ENCODE measurements around the gene AHSA1.
"Not testable (repeated sequence)": the region's sequence is repeated elsewhere in the genome, so short reads cannot be mapped to it uniquely, and the experiment has no call there.

Gene AHSA1

DNA sequence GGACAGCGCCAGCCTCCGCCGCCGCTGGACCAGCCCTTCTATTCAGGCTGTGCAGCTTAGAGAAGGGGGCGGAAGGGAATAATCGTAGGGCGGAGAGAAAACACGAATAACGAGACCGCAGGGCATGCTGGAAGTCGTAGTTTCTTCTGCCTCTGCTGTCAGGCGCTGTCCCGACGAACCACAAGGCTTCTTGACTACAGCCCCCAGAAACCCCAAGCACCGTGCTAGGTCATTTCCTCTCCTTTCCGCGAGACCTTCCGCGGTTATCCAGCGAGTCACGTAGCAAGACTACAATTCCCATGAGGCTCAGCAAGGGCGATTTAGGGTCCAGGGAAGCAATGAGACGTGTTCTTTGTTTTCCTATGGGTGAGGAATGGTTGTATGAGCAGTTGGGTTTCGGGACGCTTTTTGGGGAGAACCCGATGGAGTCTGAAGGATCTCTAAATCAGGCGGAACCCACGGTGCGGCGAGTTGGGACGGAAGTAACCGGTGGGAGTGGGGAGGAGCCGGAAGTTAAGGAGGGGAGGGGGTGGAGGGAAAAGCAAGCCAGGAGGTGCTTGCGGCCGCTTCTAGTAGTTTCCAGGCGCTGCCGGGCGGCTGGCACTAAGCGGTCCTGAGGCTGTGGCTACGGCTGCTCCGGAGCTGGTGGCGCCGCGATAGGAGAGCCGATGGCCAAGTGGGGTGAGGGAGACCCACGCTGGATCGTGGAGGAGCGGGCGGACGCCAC lies at the start of gene AHSA1, which contains the start of gene VIPAS39:
AHSA1 (plus strand) TSS at position 572 of the 727 bp plus-strand sequence; CDS start at position 669, 97 bp downstream.
VIPAS39 (minus strand) TSS at position 80 of the 727 bp plus-strand sequence. CDS start 3,499 bp downstream, outside the sequence.
- peak; percentile 83 for DNase-seq

DNA sequence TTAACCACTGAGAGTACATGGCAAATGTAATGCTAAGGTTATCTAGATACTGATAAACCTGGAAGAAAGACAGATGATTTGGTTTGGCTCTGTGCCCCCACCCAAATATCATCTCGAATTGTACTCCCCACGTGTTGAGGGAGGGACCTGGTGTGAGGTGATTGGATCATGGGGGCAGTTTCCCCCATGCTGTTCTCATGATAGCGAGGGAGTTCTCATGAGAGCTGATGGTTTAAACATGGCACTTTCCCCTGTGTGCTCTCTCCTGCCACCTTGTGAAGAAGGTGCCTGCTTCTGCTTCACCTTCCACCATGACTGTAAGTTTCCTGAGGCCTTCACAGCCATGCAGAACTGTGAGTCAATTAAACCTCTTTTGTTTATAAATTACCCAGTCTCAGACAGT lies 48.8 kb upstream of the AHSA1 start:
- DNase-seq = no peak

DNA sequence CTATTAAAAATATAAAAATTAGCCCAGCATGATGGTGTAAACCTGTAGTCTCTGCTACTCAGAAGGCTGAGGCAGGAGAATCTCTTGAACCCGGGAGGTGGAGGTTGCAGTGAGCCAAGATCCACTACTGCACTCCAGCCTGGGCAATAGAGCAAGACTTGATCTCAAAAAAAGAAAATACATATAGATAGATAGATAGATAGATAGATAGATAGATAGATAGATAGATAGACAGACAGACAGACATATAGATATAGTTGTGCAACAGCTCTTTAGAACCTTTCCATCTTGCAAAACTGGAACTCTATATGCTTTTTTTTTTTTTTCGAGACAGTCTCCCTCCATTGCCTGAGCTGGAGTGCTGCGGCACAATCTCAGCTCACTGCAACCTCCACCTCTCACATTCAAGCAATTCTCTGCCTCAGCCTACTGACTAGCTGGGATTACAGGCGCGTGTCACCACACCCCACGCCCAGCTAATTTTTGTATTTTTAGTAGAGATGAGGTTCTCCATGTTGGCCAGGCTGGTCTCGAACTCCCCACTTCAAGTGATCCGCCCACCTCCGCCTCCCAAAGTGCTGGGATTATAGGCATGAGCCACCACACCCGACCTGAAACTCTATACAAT lies 42.4 kb upstream of the AHSA1 start:
- not testable (repeated sequence) for DNase-seq

- not testable (repeated sequence) for DNase-seq
Measured at GRCh38 chr14:77416098-77416497, 41.8 kb upstream of the AHSA1 start.

- no peak for DNase-seq
Measured at GRCh38 chr14:77416836-77417235, 41.1 kb upstream of the AHSA1 start.

- DNase-seq = no peak
Measured at GRCh38 chr14:77421201-77421600, 36.7 kb upstream of the AHSA1 start.

DNA sequence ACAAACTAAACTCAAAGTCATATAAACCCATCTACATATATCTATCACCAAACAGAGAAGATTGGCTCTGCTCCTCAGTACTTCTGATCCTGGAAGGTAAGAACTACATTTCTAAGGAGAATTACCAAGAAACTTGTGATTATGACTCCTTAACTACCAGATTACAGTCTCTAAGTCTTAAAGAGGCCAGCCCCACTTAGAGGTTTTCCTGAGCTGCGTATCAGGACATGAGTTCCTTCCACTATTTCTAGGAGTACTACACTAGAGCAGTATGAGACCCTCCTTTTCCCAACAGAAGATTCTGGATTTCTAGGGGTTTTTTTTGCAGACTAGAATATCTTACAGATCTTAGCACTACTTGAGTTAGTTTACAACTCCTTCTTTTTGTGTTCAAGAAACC lies 34.5 kb upstream of the AHSA1 start, which contains the start of gene NOXRED1:
NOXRED1 (minus strand) TSS at position 101 of the 400 bp plus-strand sequence. CDS start 634 bp downstream, outside the sequence.
- DNase-seq = no peak

DNA sequence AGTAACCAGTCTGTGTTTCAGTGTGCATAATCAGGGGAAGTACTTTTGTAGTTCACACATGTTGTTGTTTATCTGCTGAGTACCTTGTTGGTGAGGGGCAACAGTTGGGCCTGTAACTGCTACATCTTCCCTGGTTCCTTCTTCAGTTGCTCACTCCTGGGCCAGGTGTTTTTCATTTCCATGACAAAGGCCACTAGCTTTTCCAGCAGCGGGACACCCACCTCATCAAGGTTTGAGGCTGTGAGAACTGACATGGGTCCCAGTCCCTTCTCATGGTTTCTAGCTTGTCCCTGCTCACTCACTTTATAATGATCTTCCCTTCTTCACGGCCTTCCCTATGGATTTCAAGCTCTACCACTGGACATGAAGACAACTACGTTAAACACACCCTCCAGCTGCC lies 33.0 kb upstream of the AHSA1 start:
- DNase-seq = no peak

GRCh38 chr14:77426396-77426795 lies 31.5 kb upstream of the AHSA1 start:
- DNase-seq = no peak

DNA sequence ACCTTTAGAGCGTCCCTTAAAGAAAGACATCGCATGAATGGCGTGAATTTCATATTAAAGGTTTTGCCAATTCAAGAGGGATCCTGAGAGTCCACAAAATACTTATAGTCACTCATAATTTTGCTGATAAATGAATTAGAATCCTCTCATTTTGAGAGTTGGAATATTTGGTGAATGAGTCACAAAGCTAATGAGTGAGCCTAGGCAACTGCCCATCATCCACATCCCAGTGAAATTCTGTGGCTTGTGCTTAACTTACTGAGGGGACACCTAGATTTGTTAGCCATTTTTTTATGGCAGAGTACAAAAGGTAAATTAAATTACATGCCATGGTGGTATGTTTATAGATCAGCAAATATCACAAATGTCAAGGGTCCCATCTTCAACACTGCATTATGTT lies 21.9 kb upstream of the AHSA1 start:
- no peak for DNase-seq

GRCh38 chr14:77438596-77438995 lies 19.3 kb upstream of the AHSA1 start:
- DNase-seq = no peak

- DNase-seq = no peak
Measured at GRCh38 chr14:77439861-77440260, 18.0 kb upstream of the AHSA1 start.

DNA sequence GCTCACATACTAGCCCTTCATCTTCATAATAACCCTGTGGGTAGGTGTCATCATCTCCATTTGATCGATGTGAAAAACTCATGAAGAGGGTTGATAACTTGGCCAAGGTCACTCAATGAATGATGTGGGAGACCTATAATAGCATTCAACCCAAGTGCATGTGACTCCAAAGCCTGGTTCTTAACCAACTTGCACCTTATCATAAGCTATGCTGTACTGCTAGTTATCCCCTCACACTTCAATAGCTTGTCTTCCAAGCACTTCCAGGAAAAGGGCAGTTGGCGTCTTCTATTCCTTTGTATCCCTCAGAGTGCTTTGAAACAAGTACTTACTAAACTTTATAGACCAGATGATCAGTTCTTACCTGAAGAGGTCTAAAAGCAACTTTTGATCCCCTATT lies 15.7 kb upstream of the AHSA1 start:
- DNase-seq = no peak

DNA sequence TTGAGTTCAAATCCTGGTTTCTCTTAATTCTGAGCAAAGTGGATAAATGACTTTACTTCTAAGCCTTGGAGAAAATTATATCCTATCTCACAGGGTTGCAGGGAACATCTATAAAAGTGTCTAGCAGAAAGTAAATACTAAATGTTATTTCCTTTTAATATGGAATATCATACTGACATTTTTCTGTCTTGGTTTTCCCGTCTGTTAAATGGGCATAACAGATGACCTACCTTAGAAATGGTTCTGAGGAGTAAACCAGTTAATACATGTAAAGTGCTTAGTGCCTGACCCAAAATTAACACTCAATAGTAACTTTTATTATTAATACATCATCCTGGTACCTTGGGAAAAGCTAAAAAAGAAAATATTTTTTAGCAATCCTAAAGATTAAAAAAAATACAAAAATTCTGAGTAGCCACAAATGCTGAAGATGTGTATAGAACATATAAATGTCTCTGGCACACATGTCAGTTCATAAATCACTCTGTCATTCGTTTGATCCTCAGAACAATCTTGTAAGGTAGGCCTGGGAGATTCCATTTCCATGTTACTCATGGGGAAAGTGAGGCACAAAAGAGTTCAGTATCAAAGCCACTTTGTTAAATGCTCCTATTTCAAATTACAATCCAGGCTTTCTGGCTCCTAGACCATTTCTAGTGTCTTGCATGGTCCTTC lies 1.8 kb upstream of the AHSA1 start:
- DNase-seq = no peak

- peak; percentile 2 for DNase-seq
Measured at GRCh38 chr14:77457115-77457521, 775 bp upstream of the AHSA1 start.

DNA sequence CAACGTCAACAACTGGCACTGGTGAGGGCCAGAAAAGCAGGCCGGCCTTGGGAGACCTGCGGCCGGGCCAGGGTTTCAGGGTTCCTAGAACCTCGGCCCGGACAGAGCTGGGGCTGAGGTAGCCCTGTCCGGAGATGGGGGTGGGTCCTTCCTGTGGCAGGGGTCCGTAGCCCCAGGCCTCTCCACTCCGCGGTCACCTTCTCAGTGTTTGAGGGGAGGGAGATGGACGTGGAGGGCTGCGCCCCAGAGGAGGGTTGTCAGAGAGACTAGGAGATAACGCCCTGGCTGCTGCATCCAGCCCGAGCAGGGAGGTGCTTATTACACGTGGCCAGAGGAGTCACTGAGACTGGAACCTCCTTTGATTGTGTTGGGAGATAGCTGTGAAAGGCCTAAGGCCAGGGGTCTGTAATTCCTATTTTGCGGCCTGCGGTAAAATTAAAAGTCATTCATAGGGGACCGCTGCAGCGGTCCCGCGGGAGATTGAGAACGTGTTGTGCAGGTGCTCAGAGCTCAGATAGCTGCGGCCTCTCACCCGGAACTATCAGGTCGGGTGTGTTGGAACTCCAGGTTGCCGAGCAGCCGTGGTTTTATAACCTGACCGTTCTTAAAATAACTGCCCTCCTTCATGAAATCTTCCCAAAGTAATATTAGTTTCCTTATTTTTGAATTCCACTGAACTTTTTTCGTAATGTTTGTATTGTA lies 507 bp downstream of the AHSA1 start:
- peak; percentile 25 for DNase-seq

- peak; percentile 48 for DNase-seq
Measured at GRCh38 chr14:77459072-77459723, 1.3 kb downstream of the AHSA1 start.

DNA sequence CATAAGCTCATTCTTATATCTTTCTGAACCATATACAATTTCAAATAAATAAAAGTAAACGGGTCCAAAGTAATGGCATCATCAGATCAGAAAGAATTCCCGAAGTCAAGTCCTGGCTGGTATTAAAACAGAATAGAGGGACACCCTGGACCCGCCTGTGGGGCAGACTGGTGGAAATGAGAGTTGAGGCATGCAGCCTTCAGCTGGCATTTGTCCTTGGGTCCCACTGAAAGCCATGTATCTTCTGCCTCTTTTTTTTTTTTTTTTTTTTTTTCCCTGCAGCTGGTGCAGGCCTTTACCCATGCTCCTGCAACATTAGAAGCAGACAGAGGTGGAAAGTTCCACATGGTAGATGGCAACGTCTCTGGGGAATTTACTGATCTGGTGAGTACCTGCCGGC lies 9.9 kb downstream of the AHSA1 start:
- no peak for DNase-seq

- no peak for DNase-seq
Measured at GRCh38 chr14:77469067-77469505, 11.2 kb downstream of the AHSA1 start.

- no peak for DNase-seq
Measured at GRCh38 chr14:77469539-77469938, 11.6 kb downstream of the AHSA1 start.

DNA sequence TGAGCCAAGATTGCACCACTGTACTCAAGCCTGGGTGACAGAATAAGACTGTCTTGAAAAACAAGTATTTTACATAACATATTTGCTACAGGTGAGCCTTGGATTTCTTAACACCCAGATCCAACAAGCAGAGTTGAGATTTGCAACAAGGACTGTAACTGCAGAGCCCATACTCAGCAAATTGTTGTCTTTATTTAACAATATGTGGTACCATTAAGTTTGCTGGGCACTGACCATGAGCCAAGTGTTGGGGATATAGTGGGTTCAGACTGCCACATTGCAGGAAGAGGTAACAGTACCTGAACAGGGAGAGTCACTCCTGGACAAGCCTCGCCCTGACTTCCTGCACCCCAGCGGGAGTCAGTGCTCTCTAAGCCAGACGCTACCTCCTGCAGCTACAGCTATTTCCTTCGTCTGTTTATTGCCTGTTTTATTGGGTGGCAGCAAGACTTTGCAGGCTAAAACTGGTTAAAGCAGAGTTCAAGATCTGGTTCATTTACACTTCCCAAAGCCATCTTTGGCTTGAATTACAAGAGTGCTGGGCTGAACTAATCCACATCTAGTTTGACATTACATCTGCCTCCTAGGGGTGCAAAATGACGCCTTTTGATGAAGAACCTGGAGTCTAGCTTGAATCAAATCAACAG lies 12.5 kb downstream of the AHSA1 start:
- no peak for DNase-seq

GRCh38 chr14:77473921-77474320 lies 16.0 kb downstream of the AHSA1 start:
- no peak for DNase-seq
